Testis (tissue), 2 donors: Measurements from ENCODE around the gene ENTREP1.

ENCODE experiments used
- POLR2A ChIP-seq: fragments of 450-650 bp; IDR thresholded peaks from one replicate; pipeline ENCODE4 v1.6.1; 2017; ENCODE audit warnings: antibody characterized with exemption, mild to moderate bottlenecking, moderate library complexity
- TF ChIP-seq, protein P1 (sequence below), 3 experiments: fragments of 450-650 bp in 2 of 3; fragments of 200-600 bp in 1 of 3; sonication (generic) in 1 of 3; IDR thresholded peaks; one replicate each; pipeline ENCODE4 v1.5.1; 2016 to 2019; ENCODE audit warnings: antibody characterized with exemption in 3 of 3, mild to moderate bottlenecking in 2 of 3, moderate library complexity in 1 of 3

DNA sequence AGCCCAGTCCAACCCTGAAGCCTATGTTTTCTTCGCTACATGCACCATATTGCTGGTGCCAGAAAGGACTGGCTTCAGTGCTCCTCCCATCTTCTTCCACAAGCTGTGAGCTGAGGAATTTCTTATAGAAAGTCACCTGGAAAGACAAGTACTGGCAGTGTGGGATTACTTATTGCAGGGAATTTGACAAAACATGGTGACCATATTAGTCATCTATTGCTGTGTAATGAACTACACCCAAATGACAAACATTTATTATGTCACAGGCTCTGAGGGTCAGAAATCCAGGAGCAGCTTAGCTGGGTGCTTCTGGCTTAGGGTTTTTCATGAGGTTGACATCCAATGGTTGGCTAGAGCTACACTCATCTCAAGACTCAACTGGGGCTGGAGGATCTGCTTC is 75.5 kb downstream of the ENTREP1 start:
- TF ChIP-seq, protein P1, sequence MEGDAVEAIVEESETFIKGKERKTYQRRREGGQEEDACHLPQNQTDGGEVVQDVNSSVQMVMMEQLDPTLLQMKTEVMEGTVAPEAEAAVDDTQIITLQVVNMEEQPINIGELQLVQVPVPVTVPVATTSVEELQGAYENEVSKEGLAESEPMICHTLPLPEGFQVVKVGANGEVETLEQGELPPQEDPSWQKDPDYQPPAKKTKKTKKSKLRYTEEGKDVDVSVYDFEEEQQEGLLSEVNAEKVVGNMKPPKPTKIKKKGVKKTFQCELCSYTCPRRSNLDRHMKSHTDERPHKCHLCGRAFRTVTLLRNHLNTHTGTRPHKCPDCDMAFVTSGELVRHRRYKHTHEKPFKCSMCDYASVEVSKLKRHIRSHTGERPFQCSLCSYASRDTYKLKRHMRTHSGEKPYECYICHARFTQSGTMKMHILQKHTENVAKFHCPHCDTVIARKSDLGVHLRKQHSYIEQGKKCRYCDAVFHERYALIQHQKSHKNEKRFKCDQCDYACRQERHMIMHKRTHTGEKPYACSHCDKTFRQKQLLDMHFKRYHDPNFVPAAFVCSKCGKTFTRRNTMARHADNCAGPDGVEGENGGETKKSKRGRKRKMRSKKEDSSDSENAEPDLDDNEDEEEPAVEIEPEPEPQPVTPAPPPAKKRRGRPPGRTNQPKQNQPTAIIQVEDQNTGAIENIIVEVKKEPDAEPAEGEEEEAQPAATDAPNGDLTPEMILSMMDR (IDR thresholded peaks at IDR 0.05), result no peak
- TF ChIP-seq POLR2A, result no peak
